ENCODE data around the gene TNFSF8. TPM values are rescaled to one million over a fixed set of nuclear protein-coding genes. Genes with fewer than 3 reads are reported as not detected.

Gene TNFSF8
- total RNA-seq, 1 experiment from 2014 or later: 0.15 TPM

DNA sequence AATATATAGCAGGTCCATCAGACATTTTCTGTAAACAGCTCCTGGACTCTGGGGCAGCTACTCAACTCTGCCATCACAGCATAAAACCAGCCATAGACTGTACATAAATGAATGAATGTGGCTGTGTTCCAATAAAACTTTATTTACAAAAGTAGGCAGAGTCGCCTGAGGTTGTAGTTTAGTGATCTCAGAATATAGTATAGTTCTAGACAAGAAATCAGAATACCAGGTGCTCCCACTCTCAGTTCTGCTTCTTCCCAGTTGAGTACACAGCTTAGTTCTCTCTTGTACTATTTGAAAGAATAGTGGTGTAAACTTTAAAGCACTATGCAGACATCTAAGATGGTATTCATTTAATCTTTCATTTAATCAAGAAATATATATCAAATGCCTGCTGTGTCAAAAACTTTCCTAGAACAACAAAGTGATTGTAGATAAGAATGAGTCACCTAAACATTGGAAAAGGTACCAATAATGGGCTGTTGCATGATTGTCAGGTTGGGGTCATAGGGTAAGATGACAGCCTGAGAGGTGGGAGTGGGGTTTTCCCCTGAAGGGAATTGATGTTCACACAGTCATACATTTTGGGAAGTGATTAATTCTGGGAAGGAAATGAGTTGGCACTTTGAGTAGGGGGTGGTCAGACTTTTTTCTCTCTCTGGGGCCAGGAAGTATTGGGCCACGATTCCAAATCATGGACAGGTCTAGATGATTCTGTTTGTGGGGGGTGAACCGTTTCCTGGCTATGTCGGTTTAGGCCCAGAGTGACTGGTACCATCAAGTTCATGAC lies 37.0 kb downstream of the TNFSF8 start:
- no peaks in the 10 kb centered on the region for H3K4me1 ChIP-seq (ENCODE audit: control insufficient read depth, insufficient read depth, low read length)
- TF ChIP-seq SIN3A (IDR thresholded peaks at IDR 0.05; ENCODE audit: borderline replicate concordance, insufficient read depth, low read depth, low read length) (no peak), POLR2AphosphoS5 (IDR thresholded peaks at IDR 0.05; ENCODE audit: low read depth, low read length) (no peak), TCF7L2 (IDR thresholded peaks at IDR 0.05; ENCODE audit: low read depth, low read length) (no peak)
- TF ChIP-seq, protein P1, sequence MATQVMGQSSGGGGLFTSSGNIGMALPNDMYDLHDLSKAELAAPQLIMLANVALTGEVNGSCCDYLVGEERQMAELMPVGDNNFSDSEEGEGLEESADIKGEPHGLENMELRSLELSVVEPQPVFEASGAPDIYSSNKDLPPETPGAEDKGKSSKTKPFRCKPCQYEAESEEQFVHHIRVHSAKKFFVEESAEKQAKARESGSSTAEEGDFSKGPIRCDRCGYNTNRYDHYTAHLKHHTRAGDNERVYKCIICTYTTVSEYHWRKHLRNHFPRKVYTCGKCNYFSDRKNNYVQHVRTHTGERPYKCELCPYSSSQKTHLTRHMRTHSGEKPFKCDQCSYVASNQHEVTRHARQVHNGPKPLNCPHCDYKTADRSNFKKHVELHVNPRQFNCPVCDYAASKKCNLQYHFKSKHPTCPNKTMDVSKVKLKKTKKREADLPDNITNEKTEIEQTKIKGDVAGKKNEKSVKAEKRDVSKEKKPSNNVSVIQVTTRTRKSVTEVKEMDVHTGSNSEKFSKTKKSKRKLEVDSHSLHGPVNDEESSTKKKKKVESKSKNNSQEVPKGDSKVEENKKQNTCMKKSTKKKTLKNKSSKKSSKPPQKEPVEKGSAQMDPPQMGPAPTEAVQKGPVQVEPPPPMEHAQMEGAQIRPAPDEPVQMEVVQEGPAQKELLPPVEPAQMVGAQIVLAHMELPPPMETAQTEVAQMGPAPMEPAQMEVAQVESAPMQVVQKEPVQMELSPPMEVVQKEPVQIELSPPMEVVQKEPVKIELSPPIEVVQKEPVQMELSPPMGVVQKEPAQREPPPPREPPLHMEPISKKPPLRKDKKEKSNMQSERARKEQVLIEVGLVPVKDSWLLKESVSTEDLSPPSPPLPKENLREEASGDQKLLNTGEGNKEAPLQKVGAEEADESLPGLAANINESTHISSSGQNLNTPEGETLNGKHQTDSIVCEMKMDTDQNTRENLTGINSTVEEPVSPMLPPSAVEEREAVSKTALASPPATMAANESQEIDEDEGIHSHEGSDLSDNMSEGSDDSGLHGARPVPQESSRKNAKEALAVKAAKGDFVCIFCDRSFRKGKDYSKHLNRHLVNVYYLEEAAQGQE (IDR thresholded peaks at IDR 0.05; ENCODE audit: insufficient read depth in 1 of 2, low read depth in 2 of 2, low read length in 1 of 2): no peak
- TF ChIP-seq, protein P2, sequence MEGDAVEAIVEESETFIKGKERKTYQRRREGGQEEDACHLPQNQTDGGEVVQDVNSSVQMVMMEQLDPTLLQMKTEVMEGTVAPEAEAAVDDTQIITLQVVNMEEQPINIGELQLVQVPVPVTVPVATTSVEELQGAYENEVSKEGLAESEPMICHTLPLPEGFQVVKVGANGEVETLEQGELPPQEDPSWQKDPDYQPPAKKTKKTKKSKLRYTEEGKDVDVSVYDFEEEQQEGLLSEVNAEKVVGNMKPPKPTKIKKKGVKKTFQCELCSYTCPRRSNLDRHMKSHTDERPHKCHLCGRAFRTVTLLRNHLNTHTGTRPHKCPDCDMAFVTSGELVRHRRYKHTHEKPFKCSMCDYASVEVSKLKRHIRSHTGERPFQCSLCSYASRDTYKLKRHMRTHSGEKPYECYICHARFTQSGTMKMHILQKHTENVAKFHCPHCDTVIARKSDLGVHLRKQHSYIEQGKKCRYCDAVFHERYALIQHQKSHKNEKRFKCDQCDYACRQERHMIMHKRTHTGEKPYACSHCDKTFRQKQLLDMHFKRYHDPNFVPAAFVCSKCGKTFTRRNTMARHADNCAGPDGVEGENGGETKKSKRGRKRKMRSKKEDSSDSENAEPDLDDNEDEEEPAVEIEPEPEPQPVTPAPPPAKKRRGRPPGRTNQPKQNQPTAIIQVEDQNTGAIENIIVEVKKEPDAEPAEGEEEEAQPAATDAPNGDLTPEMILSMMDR (IDR thresholded peaks at IDR 0.05): no peak
- H3K27ac ChIP-seq (ENCODE audit: low read length): no peak overlapping the region
- H3K27me3 ChIP-seq (ENCODE audit: control insufficient read depth, insufficient read depth, low read length): no peaks in the 10 kb centered on the region
- no peaks in the 10 kb centered on the region for H3K9me3 ChIP-seq (ENCODE audit: control insufficient read depth, insufficient read depth, low read depth, low read length)
- POLR2A ChIA-PET: no interaction called here
- intact Hi-C loops (cut with micrococcal nuclease; ENCODE audit: unreplicated experiment): no loop called here
- ATAC-seq (no peak), DNase-seq (ENCODE audit: low read depth, low spot score) (no peak)
- no peak overlapping the region for H3K4me3 ChIP-seq (ENCODE audit: low read depth in 2 of 2, low read length in 2 of 2)
- CTCF ChIA-PET: no interaction called here
- H3K36me3 ChIP-seq (ENCODE audit: control insufficient read depth, insufficient read depth, low read length): no peaks in the 10 kb centered on the region; the same call in 1 of the 2 replicates
- in situ Hi-C loops (cut with HindIII; ENCODE audit: low pct_unique_long_range_greater_than_20kb, low sequenced_read_pairs): no loop called here
- BruUV-seq (replicated peaks): no TSS peak

DNA sequence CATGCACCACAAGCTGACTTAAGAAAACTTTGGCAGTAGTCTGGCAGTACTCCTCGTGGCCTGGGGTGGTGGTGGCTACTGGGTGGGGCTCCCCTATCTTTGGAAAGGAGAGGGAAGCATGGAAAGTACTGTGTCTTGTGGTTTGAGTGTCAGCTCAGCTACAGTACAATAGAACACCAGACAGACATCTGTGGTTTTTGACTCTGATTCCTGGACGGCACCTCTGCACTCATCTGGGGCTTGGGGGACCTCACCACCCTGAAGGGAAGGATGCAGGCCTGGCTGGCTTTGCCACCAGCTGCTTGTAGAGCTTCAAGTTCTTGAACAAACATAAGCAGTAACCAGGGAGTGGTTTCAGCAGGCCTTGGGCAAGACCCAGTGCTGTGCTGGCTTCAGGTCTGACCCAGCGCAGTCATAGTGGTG lies 40.6 kb downstream of the TNFSF8 start:
- H3K9me3 ChIP-seq (ENCODE audit: control insufficient read depth, insufficient read depth, low read depth, low read length): no peaks in the 10 kb centered on the region
- H3K27me3 ChIP-seq (ENCODE audit: control insufficient read depth, insufficient read depth, low read length): no peaks in the 10 kb centered on the region
- no peak for ATAC-seq
- H3K27ac ChIP-seq (ENCODE audit: low read length): no peak overlapping the region
- H3K36me3 ChIP-seq (ENCODE audit: control insufficient read depth, insufficient read depth, low read length): no peaks in the 10 kb centered on the region; the same call in 1 of the 2 replicates
- intact Hi-C loops (cut with micrococcal nuclease; ENCODE audit: unreplicated experiment): no loop called here
- H3K4me3 ChIP-seq (ENCODE audit: low read depth in 2 of 2, low read length in 2 of 2): no peak overlapping the region
- ChIA-PET CTCF (no interaction called here), POLR2A (no interaction called here)
- TF ChIP-seq TCF7L2 (IDR thresholded peaks at IDR 0.05; ENCODE audit: low read depth, low read length) (no peak), SIN3A (IDR thresholded peaks at IDR 0.05; ENCODE audit: borderline replicate concordance, insufficient read depth, low read depth, low read length) (no peak)
- DNase-seq (ENCODE audit: low read depth, low spot score): no peak
- BruUV-seq (replicated peaks): no TSS peak
- in situ Hi-C loops (cut with HindIII; ENCODE audit: low pct_unique_long_range_greater_than_20kb, low sequenced_read_pairs): no loop called here
- no peaks in the 10 kb centered on the region for H3K4me1 ChIP-seq (ENCODE audit: control insufficient read depth, insufficient read depth, low read length)

DNA sequence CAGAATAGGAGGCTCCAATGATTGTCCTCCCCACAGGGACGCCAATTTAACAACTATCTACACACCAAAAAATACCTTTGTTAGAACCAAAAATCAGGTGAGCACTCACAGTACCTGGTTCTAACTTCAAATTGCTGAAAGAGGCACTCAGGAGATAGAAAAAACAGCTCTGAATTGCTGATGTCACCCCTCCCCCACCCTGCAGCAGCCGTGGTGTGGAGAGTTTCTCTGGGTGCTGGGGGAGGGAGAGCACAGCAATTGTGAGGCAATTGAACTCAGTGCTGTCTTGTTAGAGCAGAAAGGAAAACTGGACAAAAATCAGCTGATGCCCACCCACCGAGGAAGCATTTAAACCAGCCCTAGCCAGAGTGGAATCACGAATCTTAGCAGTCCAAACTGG lies 41.8 kb downstream of the TNFSF8 start:
- ChIA-PET POLR2A (no interaction called here), CTCF (no interaction called here)
- H3K9me3 ChIP-seq (ENCODE audit: control insufficient read depth, insufficient read depth, low read depth, low read length): no peaks in the 10 kb centered on the region
- in situ Hi-C loops (cut with HindIII; ENCODE audit: low pct_unique_long_range_greater_than_20kb, low sequenced_read_pairs) (no loop called here), intact Hi-C loops (cut with micrococcal nuclease; ENCODE audit: unreplicated experiment) (no loop called here)
- no peak for ATAC-seq
- TF ChIP-seq SIN3A (IDR thresholded peaks at IDR 0.05; ENCODE audit: borderline replicate concordance, insufficient read depth, low read depth, low read length) (no peak), TCF7L2 (IDR thresholded peaks at IDR 0.05; ENCODE audit: low read depth, low read length) (no peak), POLR2AphosphoS5 (IDR thresholded peaks at IDR 0.05; ENCODE audit: low read depth, low read length) (no peak)
- TF ChIP-seq, protein P1 (IDR thresholded peaks at IDR 0.05; ENCODE audit: insufficient read depth in 1 of 2, low read depth in 2 of 2, low read length in 1 of 2): no peak
- TF ChIP-seq, protein P2 (IDR thresholded peaks at IDR 0.05): no peak
- no peaks in the 10 kb centered on the region for H3K27me3 ChIP-seq (ENCODE audit: control insufficient read depth, insufficient read depth, low read length)
- DNase-seq (ENCODE audit: low read depth, low spot score): no peak
- H3K27ac ChIP-seq (ENCODE audit: low read length): no peak overlapping the region
- no peak overlapping the region for H3K4me3 ChIP-seq (ENCODE audit: low read depth in 2 of 2, low read length in 2 of 2)
- H3K4me1 ChIP-seq (ENCODE audit: control insufficient read depth, insufficient read depth, low read length): no peaks in the 10 kb centered on the region
- no TSS peak for BruUV-seq (replicated peaks)
- H3K36me3 ChIP-seq (ENCODE audit: control insufficient read depth, insufficient read depth, low read length): no peaks in the 10 kb centered on the region; the same call in 1 of the 2 replicates

All from Panc1 (cell line).